ENCODE results near the gene CNTNAP2.

Gene CNTNAP2

DNA sequence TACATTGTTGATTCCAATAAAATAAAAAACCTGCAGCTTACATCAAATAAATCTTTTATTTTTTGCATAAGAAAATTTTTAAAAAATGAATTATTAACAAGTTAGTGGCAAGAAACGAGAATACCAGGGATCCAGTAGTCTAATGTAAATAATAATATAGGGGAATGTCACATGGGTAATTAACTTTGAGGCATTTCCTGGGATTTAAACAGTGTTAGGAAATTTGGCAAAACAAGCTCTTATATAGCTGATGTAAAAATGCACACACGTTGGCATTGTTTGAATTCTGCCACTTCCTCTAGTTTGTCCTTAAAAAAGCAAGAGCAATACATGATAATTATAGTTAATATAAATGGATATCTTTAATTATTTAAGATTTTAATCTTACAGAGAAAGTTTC is 768.6 kb downstream of the CNTNAP2 start:
- Histone ChIP-seq H3K36me3 (ENCODE audit: control insufficient read depth in 2 of 2, insufficient read depth in 1 of 2, low read length in 2 of 2) (no peaks in the 10 kb centered on the region), H3K4me1 (ENCODE audit: control insufficient read depth, insufficient read depth, low read length) (no peaks in the 10 kb centered on the region), H3K9me3 (ENCODE audit: control insufficient read depth, insufficient read depth, low read depth, low read length) (no peaks in the 10 kb centered on the region), H3K4me3 (ENCODE audit: low read depth, low read length) (no peak overlapping the region), H3K27ac (ENCODE audit: extremely low read depth, low read depth, low read length) (no peak overlapping the region)
- POLR2A ChIA-PET = no interaction called here
- CTCF ChIA-PET = no interaction called here
- TF ChIP-seq ZNF48 (tag by site-specific recombination; IDR thresholded peaks at IDR 0.05) (no peak), SETDB1 (IDR thresholded peaks at IDR 0.05; ENCODE audit: insufficient read length, low read length) (no peak), ZNF416 (tag by site-specific recombination; IDR thresholded peaks at IDR 0.05) (no peak), GLI4 (tag by site-specific recombination; IDR thresholded peaks at IDR 0.05) (no peak)
- TF ChIP-seq, protein P1, sequence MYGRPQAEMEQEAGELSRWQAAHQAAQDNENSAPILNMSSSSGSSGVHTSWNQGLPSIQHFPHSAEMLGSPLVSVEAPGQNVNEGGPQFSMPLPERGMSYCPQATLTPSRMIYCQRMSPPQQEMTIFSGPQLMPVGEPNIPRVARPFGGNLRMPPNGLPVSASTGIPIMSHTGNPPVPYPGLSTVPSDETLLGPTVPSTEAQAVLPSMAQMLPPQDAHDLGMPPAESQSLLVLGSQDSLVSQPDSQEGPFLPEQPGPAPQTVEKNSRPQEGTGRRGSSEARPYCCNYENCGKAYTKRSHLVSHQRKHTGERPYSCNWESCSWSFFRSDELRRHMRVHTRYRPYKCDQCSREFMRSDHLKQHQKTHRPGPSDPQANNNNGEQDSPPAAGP (tag by site-specific recombination; IDR thresholded peaks at IDR 0.05) = no peak

DNA sequence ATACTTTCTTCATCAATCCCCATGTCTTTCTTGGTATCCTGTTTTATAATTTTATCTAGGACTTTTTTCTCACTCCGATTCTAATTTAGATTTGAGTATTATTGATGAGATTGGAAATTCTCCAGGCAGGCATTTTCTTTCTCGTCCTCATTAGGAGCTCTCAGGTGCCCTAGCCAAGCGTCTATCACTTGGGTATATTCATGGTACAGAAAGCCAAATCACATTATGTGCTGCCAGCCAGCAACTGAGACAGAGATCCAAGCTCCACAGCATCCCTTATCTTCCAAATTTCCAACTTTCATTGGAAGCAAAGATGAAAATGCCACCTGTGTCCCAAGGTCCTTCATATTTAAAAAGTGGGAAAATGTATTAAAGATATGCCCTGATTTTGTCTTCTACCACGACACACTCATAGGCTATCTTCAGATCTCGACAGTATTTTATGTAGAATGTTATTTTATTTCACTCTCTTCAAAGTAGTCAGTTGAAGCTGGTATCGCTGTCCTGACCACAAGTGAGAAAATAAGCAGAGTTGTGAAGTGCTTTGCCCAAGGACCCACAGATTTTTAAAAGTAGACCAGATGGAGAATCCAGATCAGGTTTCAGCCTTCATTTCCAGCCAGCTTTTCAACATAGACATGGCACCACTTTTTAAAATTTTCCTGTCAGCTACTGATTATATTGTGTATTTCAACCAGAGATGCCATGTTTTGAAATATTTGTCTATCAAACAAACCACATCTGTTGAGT is 773.4 kb downstream of the CNTNAP2 start:
- ChIA-PET CTCF (interaction anchor here (0.8 kb wide), 1 partner anchor 11 kb away, joined by 3 read pairs; no protein-coding TSS in a partner anchor), POLR2A (no interaction called here)
- Histone ChIP-seq H3K4me3 (ENCODE audit: low read depth, low read length) (no peak overlapping the region), H3K4me1 (ENCODE audit: control insufficient read depth, insufficient read depth, low read length) (no peaks in the 10 kb centered on the region), H3K36me3 (ENCODE audit: control insufficient read depth in 2 of 2, insufficient read depth in 1 of 2, low read length in 2 of 2) (no peaks in the 10 kb centered on the region), H3K9me3 (ENCODE audit: control insufficient read depth, insufficient read depth, low read depth, low read length) (no peaks in the 10 kb centered on the region), H3K27ac (ENCODE audit: extremely low read depth, low read depth, low read length) (no peak overlapping the region)
- TF ChIP-seq ZNF133 (tag by site-specific recombination; IDR thresholded peaks at IDR 0.05) = no peak
- no peak for TF ChIP-seq SP3 (tag by site-specific recombination; IDR thresholded peaks at IDR 0.05)
- TF ChIP-seq ZNF211 (tag by site-specific recombination; IDR thresholded peaks at IDR 0.05; ENCODE audit: low read depth) = no peak
- no peak for TF ChIP-seq KLF8 (tag by site-specific recombination; IDR thresholded peaks at IDR 0.05)
- TF ChIP-seq, protein P2, sequence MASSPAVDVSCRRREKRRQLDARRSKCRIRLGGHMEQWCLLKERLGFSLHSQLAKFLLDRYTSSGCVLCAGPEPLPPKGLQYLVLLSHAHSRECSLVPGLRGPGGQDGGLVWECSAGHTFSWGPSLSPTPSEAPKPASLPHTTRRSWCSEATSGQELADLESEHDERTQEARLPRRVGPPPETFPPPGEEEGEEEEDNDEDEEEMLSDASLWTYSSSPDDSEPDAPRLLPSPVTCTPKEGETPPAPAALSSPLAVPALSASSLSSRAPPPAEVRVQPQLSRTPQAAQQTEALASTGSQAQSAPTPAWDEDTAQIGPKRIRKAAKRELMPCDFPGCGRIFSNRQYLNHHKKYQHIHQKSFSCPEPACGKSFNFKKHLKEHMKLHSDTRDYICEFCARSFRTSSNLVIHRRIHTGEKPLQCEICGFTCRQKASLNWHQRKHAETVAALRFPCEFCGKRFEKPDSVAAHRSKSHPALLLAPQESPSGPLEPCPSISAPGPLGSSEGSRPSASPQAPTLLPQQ (tag by site-specific recombination; IDR thresholded peaks at IDR 0.05) = no peak
- no peak for TF ChIP-seq MEIS1 (CRISPR knock-in tag; IDR thresholded peaks at IDR 0.05; ENCODE audit: borderline replicate concordance)
- TF ChIP-seq, protein P3, sequence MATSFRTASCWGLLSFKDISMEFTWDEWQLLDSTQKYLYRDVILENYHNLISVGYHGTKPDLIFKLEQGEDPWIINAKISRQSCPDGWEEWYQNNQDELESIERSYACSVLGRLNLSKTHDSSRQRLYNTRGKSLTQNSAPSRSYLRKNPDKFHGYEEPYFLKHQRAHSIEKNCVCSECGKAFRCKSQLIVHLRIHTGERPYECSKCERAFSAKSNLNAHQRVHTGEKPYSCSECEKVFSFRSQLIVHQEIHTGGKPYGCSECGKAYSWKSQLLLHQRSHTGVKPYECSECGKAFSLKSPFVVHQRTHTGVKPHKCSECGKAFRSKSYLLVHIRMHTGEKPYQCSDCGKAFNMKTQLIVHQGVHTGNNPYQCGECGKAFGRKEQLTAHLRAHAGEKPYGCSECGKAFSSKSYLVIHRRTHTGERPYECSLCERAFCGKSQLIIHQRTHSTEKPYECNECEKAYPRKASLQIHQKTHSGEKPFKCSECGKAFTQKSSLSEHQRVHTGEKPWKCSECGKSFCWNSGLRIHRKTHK (tag by site-specific recombination; IDR thresholded peaks at IDR 0.05) = no peak
- TF ChIP-seq ZNF660 (tag by site-specific recombination; IDR thresholded peaks at IDR 0.05) = no peak
- TF ChIP-seq ZEB2 (tag by site-specific recombination; IDR thresholded peaks at IDR 0.05) = no peak
- TF ChIP-seq ZSCAN23 (tag by site-specific recombination; IDR thresholded peaks at IDR 0.05) = no peak
- TF ChIP-seq ZNF701 (tag by site-specific recombination; IDR thresholded peaks at IDR 0.05) = no peak
- TF ChIP-seq, protein P4, sequence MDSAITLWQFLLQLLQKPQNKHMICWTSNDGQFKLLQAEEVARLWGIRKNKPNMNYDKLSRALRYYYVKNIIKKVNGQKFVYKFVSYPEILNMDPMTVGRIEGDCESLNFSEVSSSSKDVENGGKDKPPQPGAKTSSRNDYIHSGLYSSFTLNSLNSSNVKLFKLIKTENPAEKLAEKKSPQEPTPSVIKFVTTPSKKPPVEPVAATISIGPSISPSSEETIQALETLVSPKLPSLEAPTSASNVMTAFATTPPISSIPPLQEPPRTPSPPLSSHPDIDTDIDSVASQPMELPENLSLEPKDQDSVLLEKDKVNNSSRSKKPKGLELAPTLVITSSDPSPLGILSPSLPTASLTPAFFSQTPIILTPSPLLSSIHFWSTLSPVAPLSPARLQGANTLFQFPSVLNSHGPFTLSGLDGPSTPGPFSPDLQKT (IDR thresholded peaks at IDR 0.05; ENCODE audit: borderline replicate concordance, low read depth, low read length) = no peak
- TF ChIP-seq ZNF747 (tag by site-specific recombination; IDR thresholded peaks at IDR 0.05) = no peak
- no peak for TF ChIP-seq ZNF514 (tag by site-specific recombination; IDR thresholded peaks at IDR 0.05)
- TF ChIP-seq ZNF302 (tag by site-specific recombination; IDR thresholded peaks at IDR 0.05; ENCODE audit: low read depth) = no peak
- TF ChIP-seq ZNF121 (tag by site-specific recombination; IDR thresholded peaks at IDR 0.05) = no peak
- no peak for TF ChIP-seq ZNF560 (tag by site-specific recombination; IDR thresholded peaks at IDR 0.05; ENCODE audit: borderline replicate concordance)
